GM19351 (cell line): ENCODE results near the gene TEDC2.

Source experiments
- ATAC-seq: cut with Tn5 transposase; IDR thresholded peaks from one replicate; pipeline ENCODE4 v1.9.1; 2021; ENCODE audit warnings: mild to moderate bottlenecking, moderate library complexity; ENCODE audit not compliant: unreplicated experiment

Gene TEDC2

DNA sequence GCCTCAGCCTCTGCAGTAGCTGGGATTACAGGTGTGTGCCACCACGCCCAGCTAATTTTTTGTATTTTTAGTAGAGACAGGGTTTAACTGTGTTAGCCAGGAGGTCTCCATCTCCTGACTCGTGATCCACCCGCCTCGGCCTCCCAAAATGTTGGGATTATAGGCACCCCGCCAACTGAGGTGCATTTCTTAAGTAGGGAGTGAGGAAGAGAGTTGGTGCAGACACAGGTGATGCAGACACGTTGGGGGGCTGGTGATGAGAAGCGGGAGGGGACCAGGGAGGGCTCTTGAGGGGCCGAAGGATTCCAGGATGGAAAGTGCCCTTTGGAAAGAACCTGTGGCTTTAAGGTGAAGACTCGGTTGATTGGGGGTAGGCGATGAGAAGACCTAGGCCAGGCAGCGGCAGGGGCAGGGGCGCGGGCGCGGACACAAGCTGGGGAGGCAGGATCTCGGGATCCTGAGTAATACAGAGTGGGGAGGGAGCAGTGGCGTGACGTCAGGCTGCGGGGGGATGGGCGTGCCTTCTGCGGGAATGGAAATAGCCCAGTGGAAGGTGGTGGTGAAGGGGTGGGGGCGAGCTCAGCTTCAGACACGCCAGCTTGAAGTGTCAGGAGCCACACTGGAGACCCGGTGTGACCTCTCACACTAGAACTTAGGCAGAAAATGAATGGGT is 51.4 kb downstream of the TEDC2 start:
- ATAC-seq = no peak

- no peak for ATAC-seq
These were observed 52.3 kb downstream of the TEDC2 start for GRCh38 chr16:2511996-2512734.

DNA sequence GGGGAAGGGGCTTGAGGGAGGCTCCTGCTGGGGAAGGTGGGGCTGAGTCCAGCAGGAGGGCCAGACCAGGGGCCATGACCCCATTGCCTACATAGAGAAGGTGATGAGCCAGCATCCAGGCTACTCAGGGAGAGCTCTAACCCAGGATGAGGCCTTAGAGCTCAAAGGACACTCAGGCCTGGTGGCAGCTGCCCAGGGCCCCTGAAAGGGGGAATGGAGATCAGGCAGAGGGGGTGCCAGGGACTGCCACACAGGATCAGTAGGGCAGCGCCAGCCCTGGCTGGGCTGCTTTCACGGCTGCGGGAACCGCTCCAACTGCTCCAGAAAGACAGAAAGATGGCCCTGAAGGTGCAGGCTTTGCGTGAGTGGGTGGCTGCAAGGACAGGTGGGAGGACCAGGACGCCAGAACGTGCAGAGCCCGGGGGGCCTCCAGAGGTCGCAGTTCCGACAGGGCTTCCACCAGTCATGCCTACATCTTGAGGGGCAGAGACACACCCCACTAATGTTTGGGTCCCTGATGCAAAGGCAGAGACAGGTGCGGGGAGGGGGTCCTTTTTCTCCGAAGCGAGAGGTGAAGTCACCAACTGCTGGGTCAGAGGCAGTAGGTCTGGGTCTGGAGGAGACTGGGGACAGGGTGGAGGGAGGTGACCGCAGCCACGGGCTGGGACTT is 53.0 kb downstream of the TEDC2 start:
- no peak for ATAC-seq

- ATAC-seq = peak; percentile 80
These were observed 53.8 kb downstream of the TEDC2 start, which contains the start of gene ATP6V0C for GRCh38 chr16:2513405-2514332. Gene ATP6V0C (plus strand): TSS chr16:2513952. CDS start chr16:2514104, 152 bp downstream.
